ENCODE data around the gene RASGRF1.

- TF ChIP-seq CTCF (IDR thresholded peaks at IDR 0.05; ENCODE audit: low read length) (no peak), EZH2 (optimal IDR thresholded peaks at IDR 0.05; ENCODE audit: low read depth, low read length) (no peak)
These were observed 71.6 kb downstream of the RASGRF1 start for GRCh38 chr15:79018960-79019359.

Measured in MM.1S (cell line).